Skeletal muscle satellite cell (primary cell): Measurements from ENCODE around the gene RALA.
"Not testable (repeated sequence)": the region's sequence is repeated elsewhere in the genome, so short reads cannot be mapped to it uniquely, and the experiment has no call there.

Experiments
- H3K27me3 ChIP-seq: 2 replicates; pipeline ENCODE4 v1.7.0; 2013; ENCODE audit warnings: low read length; ENCODE audit not compliant: control insufficient read depth, insufficient read depth
- H3K36me3 ChIP-seq: 2 replicates; pipeline ENCODE4 v1.7.0; 2013; ENCODE audit warnings: mild to moderate bottlenecking, control low read depth, low read length; ENCODE audit not compliant: insufficient read depth
- H3K4me1 ChIP-seq: 2 replicates; pipeline ENCODE4 v1.7.0; 2013; ENCODE audit warnings: low read length; ENCODE audit not compliant: control insufficient read depth, insufficient read depth
- H3K4me2 ChIP-seq: 2 replicates; pipeline ENCODE4 v1.7.0; 2013; ENCODE audit warnings: mild to moderate bottlenecking, low read length
- H3K4me3 ChIP-seq: 2 replicates; pipeline ENCODE4 v1.7.0; 2013; ENCODE audit warnings: low read length
- H3K9ac ChIP-seq: 2 replicates; pipeline ENCODE4 v1.7.0; 2013; ENCODE audit warnings: mild to moderate bottlenecking, low read depth, low read length, moderate library complexity
- H3K9me3 ChIP-seq: replicated peaks from 2 replicates; pipeline ENCODE4 v1.7.0; 2013; ENCODE audit warnings: mild to moderate bottlenecking, control low read depth, low read length

The RALA gene

GRCh38 chr7:39656415-39656814 is 33.0 kb downstream of the RALA start:
- Histone ChIP-seq H3K4me2 (no peak overlapping the region), H3K9me3 (no peaks in the 10 kb centered on the region), H3K4me1 (peaks cover 9% of the 10 kb centered on the region), H3K27me3 (no peaks in the 10 kb centered on the region), H3K36me3 (no peaks in the 10 kb centered on the region), H3K4me3 (no peak overlapping the region), H3K9ac (no peak overlapping the region)

DNA sequence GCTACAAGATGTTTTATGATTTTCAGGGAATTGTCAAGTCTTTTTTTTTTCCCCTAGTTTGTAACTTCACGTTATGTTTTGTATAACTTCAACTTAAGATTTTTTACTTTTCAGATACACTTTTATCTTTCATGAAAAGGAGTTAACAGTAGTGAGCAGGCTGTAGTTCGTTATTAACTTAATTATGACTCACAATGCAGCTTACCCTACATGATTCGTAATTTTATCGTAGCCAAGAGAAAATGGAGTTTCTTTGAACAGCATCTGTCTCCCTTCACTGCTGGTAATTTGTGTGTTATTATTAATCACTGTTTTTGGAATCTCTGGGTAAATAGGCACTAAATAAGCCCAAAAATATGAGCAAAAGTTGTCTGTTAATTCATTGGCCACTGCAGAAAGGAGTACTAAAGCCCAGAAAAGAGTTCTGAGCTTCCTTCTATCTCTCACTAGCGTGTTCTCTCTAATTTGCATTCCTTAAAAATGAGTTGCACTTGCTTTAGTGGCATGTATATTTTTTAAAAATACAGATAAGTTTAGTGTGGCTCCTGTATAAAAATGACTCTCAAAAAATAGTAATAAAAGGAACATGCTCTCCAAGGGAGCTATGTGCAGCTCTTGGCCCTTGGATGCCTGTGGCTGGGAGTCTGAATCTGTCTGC is 36.1 kb downstream of the RALA start:
- Histone ChIP-seq H3K36me3 (peaks cover 4% of the 10 kb centered on the region), H3K27me3 (no peaks in the 10 kb centered on the region), H3K4me1 (peaks cover 5% of the 10 kb centered on the region), H3K9me3 (no peaks in the 10 kb centered on the region), H3K4me2 (no peak overlapping the region), H3K4me3 (no peak overlapping the region), H3K9ac (no peak overlapping the region)

- Histone ChIP-seq H3K9ac (no peak overlapping the region), H3K4me2 (no peak overlapping the region), H3K4me1 (peaks cover 5% of the 10 kb centered on the region), H3K9me3 (no peaks in the 10 kb centered on the region), H3K27me3 (no peaks in the 10 kb centered on the region), H3K36me3 (peaks cover 4% of the 10 kb centered on the region), H3K4me3 (no peak overlapping the region)
These were observed 38.6 kb downstream of the RALA start for GRCh38 chr7:39661960-39662359.

DNA sequence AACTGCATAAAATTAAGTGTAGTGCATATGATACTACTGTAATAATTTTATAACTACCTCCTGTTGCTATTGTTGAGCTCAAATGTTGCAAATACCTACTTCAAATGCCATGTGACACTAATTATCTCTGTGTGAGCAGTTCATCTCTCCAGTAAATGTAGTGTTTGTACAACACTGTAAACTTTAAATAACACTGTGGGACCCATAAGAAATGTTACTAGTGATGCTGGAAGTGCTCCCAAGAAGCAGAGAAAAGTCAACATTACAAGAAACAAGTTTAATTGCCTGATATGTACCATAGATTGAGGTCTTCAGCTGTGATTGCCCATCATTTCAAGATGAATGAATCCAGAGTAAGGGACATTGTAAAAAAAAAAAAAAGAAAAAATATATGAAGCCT is 39.9 kb downstream of the RALA start:
- H3K4me2 ChIP-seq = no peak overlapping the region
- H3K4me1 ChIP-seq = peaks cover 15% of the 10 kb centered on the region
- H3K9ac ChIP-seq = no peak overlapping the region
- peaks cover 4% of the 10 kb centered on the region for H3K36me3 ChIP-seq
- no peak overlapping the region for H3K4me3 ChIP-seq
- H3K27me3 ChIP-seq = no peaks in the 10 kb centered on the region
- H3K9me3 ChIP-seq = no peaks in the 10 kb centered on the region

- Histone ChIP-seq H3K9ac (no peak overlapping the region), H3K36me3 (peaks cover 4% of the 10 kb centered on the region), H3K4me2 (no peak overlapping the region), H3K27me3 (no peaks in the 10 kb centered on the region), H3K4me1 (peaks cover 17% of the 10 kb centered on the region), H3K4me3 (no peak overlapping the region), H3K9me3 (no peaks in the 10 kb centered on the region)
These were observed 40.7 kb downstream of the RALA start for GRCh38 chr7:39664057-39664456.

GRCh38 chr7:39664585-39664984 is 41.2 kb downstream of the RALA start:
- Histone ChIP-seq H3K4me1 (peaks cover 15% of the 10 kb centered on the region), H3K4me2 (no peak overlapping the region)

GRCh38 chr7:39666562-39666961 is 43.2 kb downstream of the RALA start:
- Histone ChIP-seq H3K9ac (no peak overlapping the region), H3K36me3 (peaks cover 4% of the 10 kb centered on the region), H3K27me3 (no peaks in the 10 kb centered on the region), H3K4me1 (peaks cover 12% of the 10 kb centered on the region), H3K4me2 (no peak overlapping the region), H3K9me3 (no peaks in the 10 kb centered on the region), H3K4me3 (no peak overlapping the region)

More at GRCh38 chr7:39664585-39664984, 41.2 kb downstream of the RALA start:
- no peaks in the 10 kb centered on the region for H3K9me3 ChIP-seq
- no peak overlapping the region for H3K4me3 ChIP-seq
- no peaks in the 10 kb centered on the region for H3K27me3 ChIP-seq
- H3K9ac ChIP-seq = no peak overlapping the region
- H3K36me3 ChIP-seq = peaks cover 4% of the 10 kb centered on the region

GRCh38 chr7:39667341-39667923 is 44.1 kb downstream of the RALA start:
- Histone ChIP-seq H3K36me3 (no peaks in the 10 kb centered on the region), H3K9me3 (no peaks in the 10 kb centered on the region), H3K9ac (no peak overlapping the region), H3K4me3 (no peak overlapping the region), H3K4me2 (no peak overlapping the region), H3K27me3 (no peaks in the 10 kb centered on the region), H3K4me1 (peaks cover 12% of the 10 kb centered on the region)

DNA sequence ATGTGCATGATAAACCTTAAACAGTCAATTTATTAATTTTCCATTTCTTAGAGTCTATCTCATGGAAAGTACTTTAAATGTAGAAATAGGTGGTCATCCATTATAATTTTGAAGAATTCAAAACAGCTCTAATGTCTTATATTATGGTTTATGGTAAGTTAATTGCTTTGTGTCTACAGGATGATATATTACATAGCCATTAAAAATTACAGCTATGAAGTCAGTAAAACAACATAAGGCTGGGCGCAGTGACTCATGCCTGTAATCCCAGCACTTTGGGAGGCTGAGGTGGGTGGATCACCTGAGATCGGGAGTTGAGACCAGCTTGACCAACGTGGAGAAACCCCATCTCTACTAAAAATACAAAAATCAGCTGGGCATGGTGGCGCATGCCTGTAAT is 44.9 kb downstream of the RALA start:
- H3K36me3 ChIP-seq, H3K9ac ChIP-seq, H3K4me2 ChIP-seq, H3K9me3 ChIP-seq, H3K27me3 ChIP-seq, H3K4me3 ChIP-seq: not testable (repeated sequence)
- peaks cover 12% of the 10 kb centered on the region for H3K4me1 ChIP-seq

- Histone ChIP-seq H3K9me3 (no peaks in the 10 kb centered on the region), H3K36me3 (no peaks in the 10 kb centered on the region), H3K4me1 (peaks cover 12% of the 10 kb centered on the region), H3K4me2 (no peak overlapping the region), H3K27me3 (no peaks in the 10 kb centered on the region), H3K9ac (no peak overlapping the region), H3K4me3 (no peak overlapping the region)
These were observed 46.7 kb downstream of the RALA start for GRCh38 chr7:39670052-39670451.

DNA sequence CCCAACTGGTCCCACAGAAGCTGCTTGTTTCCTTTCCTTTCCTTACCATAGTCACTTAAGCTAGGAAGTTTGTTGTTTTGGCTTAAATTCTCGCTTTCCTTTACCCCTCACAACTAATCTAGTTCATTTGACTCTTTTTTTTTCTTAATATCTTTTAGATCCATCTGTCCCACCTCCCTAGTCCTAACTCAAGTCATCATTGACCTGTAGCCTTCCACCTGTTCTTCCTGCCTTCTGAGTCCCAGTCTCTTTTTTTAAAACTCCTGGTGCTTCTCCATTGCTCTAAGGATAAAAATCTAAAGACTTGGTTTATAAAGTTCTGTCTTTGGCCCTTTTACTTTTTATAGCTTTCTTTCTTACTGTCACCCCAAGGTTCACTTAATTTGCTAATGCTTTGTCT is 47.6 kb downstream of the RALA start:
- no peaks in the 10 kb centered on the region for H3K9me3 ChIP-seq

GRCh38 chr7:39672176-39672575 is 48.8 kb downstream of the RALA start:
- H3K9me3 ChIP-seq = no peaks in the 10 kb centered on the region
- no peak overlapping the region for H3K4me2 ChIP-seq
- H3K36me3 ChIP-seq = peaks cover 4% of the 10 kb centered on the region
- no peak overlapping the region for H3K4me3 ChIP-seq
- H3K4me1 ChIP-seq = peaks cover 12% of the 10 kb centered on the region
- no peak overlapping the region for H3K9ac ChIP-seq
- no peaks in the 10 kb centered on the region for H3K27me3 ChIP-seq

More for the DNA sequence above, 47.6 kb downstream of the RALA start:
- H3K36me3 ChIP-seq = no peaks in the 10 kb centered on the region
- no peak overlapping the region for H3K4me2 ChIP-seq
- no peak overlapping the region for H3K9ac ChIP-seq
- H3K27me3 ChIP-seq = no peaks in the 10 kb centered on the region
- H3K4me3 ChIP-seq = no peak overlapping the region
- H3K4me1 ChIP-seq = peaks cover 12% of the 10 kb centered on the region
